Measurements from ENCODE around the gene CREB5.

CREB5 gene

GRCh38 chr7:28493477-28493876, 81.2 kb downstream of the CREB5 start:
- in situ Hi-C loops (cut with HindIII; ENCODE audit: low pct_ligation_motif_present, low pct_unique_long_range_greater_than_20kb, low sequenced_read_pairs), result no loop called here
- no peak for DNase-seq

- no peak for DNase-seq
Observed at GRCh38 chr7:28497009-28497408, 84.7 kb downstream of the CREB5 start.

GRCh38 chr7:28498636-28499035, 86.3 kb downstream of the CREB5 start:
- DNase-seq, result no peak
- in situ Hi-C loops (cut with HindIII; ENCODE audit: low pct_ligation_motif_present, low pct_unique_long_range_greater_than_20kb, low sequenced_read_pairs), result no loop called here

More at GRCh38 chr7:28497009-28497408, 84.7 kb downstream of the CREB5 start:
- in situ Hi-C loops (cut with HindIII; ENCODE audit: low pct_ligation_motif_present, low pct_unique_long_range_greater_than_20kb, low sequenced_read_pairs), result no loop called here

- DNase-seq, result no peak
- in situ Hi-C loops (cut with HindIII; ENCODE audit: low pct_ligation_motif_present, low pct_unique_long_range_greater_than_20kb, low sequenced_read_pairs), result no loop called here
Observed at GRCh38 chr7:28500138-28500537, 87.8 kb downstream of the CREB5 start.

- in situ Hi-C loops (cut with HindIII; ENCODE audit: low pct_ligation_motif_present, low pct_unique_long_range_greater_than_20kb, low sequenced_read_pairs), result no loop called here
- DNase-seq, result no peak
Observed at GRCh38 chr7:28502408-28502807, 90.1 kb downstream of the CREB5 start.

- DNase-seq, result no peak
- in situ Hi-C loops (cut with HindIII; ENCODE audit: low pct_ligation_motif_present, low pct_unique_long_range_greater_than_20kb, low sequenced_read_pairs), result no loop called here
Observed at GRCh38 chr7:28503396-28503795, 91.1 kb downstream of the CREB5 start.

- in situ Hi-C loops (cut with HindIII; ENCODE audit: low pct_ligation_motif_present, low pct_unique_long_range_greater_than_20kb, low sequenced_read_pairs), result no loop called here
- DNase-seq, result no peak
Observed at GRCh38 chr7:28505014-28505413, 92.7 kb downstream of the CREB5 start.

- in situ Hi-C loops (cut with HindIII; ENCODE audit: low pct_ligation_motif_present, low pct_unique_long_range_greater_than_20kb, low sequenced_read_pairs), result no loop called here
- no peak for DNase-seq
Observed at GRCh38 chr7:28505867-28506266, 93.5 kb downstream of the CREB5 start.

- DNase-seq, result no peak
- in situ Hi-C loops (cut with HindIII; ENCODE audit: low pct_ligation_motif_present, low pct_unique_long_range_greater_than_20kb, low sequenced_read_pairs), result no loop called here
Observed at GRCh38 chr7:28507525-28508282, 95.4 kb downstream of the CREB5 start.

GRCh38 chr7:28509251-28510025, 97.1 kb downstream of the CREB5 start:
- in situ Hi-C loops (cut with HindIII; ENCODE audit: low pct_ligation_motif_present, low pct_unique_long_range_greater_than_20kb, low sequenced_read_pairs), result no loop called here
- DNase-seq, result no peak

- DNase-seq, result no peak
- in situ Hi-C loops (cut with HindIII; ENCODE audit: low pct_ligation_motif_present, low pct_unique_long_range_greater_than_20kb, low sequenced_read_pairs), result no loop called here
Observed at GRCh38 chr7:28510026-28510369, 97.7 kb downstream of the CREB5 start.

- in situ Hi-C loops (cut with HindIII; ENCODE audit: low pct_ligation_motif_present, low pct_unique_long_range_greater_than_20kb, low sequenced_read_pairs), result no loop called here
- no peak for DNase-seq
Observed at GRCh38 chr7:28512668-28513440, 100.5 kb downstream of the CREB5 start.

- DNase-seq, result no peak
- in situ Hi-C loops (cut with HindIII; ENCODE audit: low pct_ligation_motif_present, low pct_unique_long_range_greater_than_20kb, low sequenced_read_pairs), result no loop called here
Observed at GRCh38 chr7:28516390-28517172, 104.3 kb downstream of the CREB5 start.

GRCh38 chr7:28517206-28517605, 104.9 kb downstream of the CREB5 start:
- in situ Hi-C loops (cut with HindIII; ENCODE audit: low pct_ligation_motif_present, low pct_unique_long_range_greater_than_20kb, low sequenced_read_pairs), result no loop called here
- no peak for DNase-seq

- in situ Hi-C loops (cut with HindIII; ENCODE audit: low pct_ligation_motif_present, low pct_unique_long_range_greater_than_20kb, low sequenced_read_pairs), result no loop called here
Observed at GRCh38 chr7:28517606-28518005, 105.3 kb downstream of the CREB5 start.

GRCh38 chr7:28520074-28521015, 108.0 kb downstream of the CREB5 start:
- in situ Hi-C loops (cut with HindIII; ENCODE audit: low pct_ligation_motif_present, low pct_unique_long_range_greater_than_20kb, low sequenced_read_pairs), result no loop called here
- DNase-seq, result no peak

More at GRCh38 chr7:28517606-28518005, 105.3 kb downstream of the CREB5 start:
- DNase-seq, result no peak

GRCh38 chr7:28524978-28525377, 112.7 kb downstream of the CREB5 start:
- no peak for DNase-seq
- in situ Hi-C loops (cut with HindIII; ENCODE audit: low pct_ligation_motif_present, low pct_unique_long_range_greater_than_20kb, low sequenced_read_pairs), result no loop called here

GRCh38 chr7:28528899-28529298, 116.6 kb downstream of the CREB5 start:
- no peak for DNase-seq
- in situ Hi-C loops (cut with HindIII; ENCODE audit: low pct_ligation_motif_present, low pct_unique_long_range_greater_than_20kb, low sequenced_read_pairs), result no loop called here

All from ACHN (cell line).